ENCODE data around the gene STATH.
"Not testable (repeated sequence)": the region's sequence is repeated elsewhere in the genome, so short reads cannot be mapped to it uniquely, and the experiment has no call there.

Gene STATH

GRCh38 chr4:70027011-70027410 lies 31.2 kb downstream of the STATH start:
- H3K4ac ChIP-seq (ENCODE audit: low read depth, low read length), result no peak overlapping the region
- H3K27me3 ChIP-seq (ENCODE audit: insufficient read depth, low read length), result no peaks in the 10 kb centered on the region
- no peak overlapping the region for H4K91ac ChIP-seq (ENCODE audit: low read depth, low read length)
- no peaks in the 10 kb centered on the region for H3K9me3 ChIP-seq (ENCODE audit: insufficient read depth, low read depth, low read length)
- H2BK120ac ChIP-seq (ENCODE audit: insufficient read depth, low read length, poor library complexity), result no peak overlapping the region
- H4K12ac ChIP-seq (ENCODE audit: low read depth, low read length), result no peak overlapping the region
- no peak overlapping the region for H4K8ac ChIP-seq (ENCODE audit: low read depth, low read length)
- no peak overlapping the region for H3K4me2 ChIP-seq (ENCODE audit: low read length)
- no peak overlapping the region for H3K4me3 ChIP-seq (ENCODE audit: low read depth, low read length)
- no peak overlapping the region for H3K14ac ChIP-seq (ENCODE audit: low read length)
- H3K4me1 ChIP-seq (ENCODE audit: control insufficient read depth in 1 of 2, insufficient read depth in 2 of 2, low read length in 2 of 2), result no peaks in the 10 kb centered on the region
- no peak overlapping the region for H2AFZ ChIP-seq (ENCODE audit: insufficient read depth, low read length, poor library complexity)
- no peak overlapping the region for H3K27ac ChIP-seq (ENCODE audit: low read depth, low read length)
- no peaks in the 10 kb centered on the region for H3K36me3 ChIP-seq (ENCODE audit: control insufficient read depth in 1 of 2, insufficient read depth in 2 of 2, low read length in 2 of 2)
- no peak overlapping the region for H2BK12ac ChIP-seq (ENCODE audit: low read length)
- H3K79me2 ChIP-seq (ENCODE audit: control insufficient read depth, insufficient read depth, low read length, poor library complexity), result no peaks in the 10 kb centered on the region
- no peaks in the 10 kb centered on the region for H3K79me1 ChIP-seq (ENCODE audit: low read length)
- peak; percentile 77 to 83 for DNase-seq
- H3K18ac ChIP-seq (ENCODE audit: low read length), result no peak overlapping the region
- H3K9ac ChIP-seq (ENCODE audit: low read length), result no peak overlapping the region
- H2AK5ac ChIP-seq (ENCODE audit: low read length), result no peak overlapping the region
- no peak overlapping the region for H2BK5ac ChIP-seq (ENCODE audit: low read depth, low read length, poor library complexity)
- WGBS (ENCODE audit: extremely low coverage, insufficient coverage, insufficient read length), result no CpG with 5 or more reads among the region's 5 CpGs
- no peak overlapping the region for H3K23ac ChIP-seq (ENCODE audit: low read length)

- not testable (repeated sequence) for H2BK120ac ChIP-seq (ENCODE audit: insufficient read depth, low read length, poor library complexity); H3K4ac ChIP-seq (ENCODE audit: low read depth, low read length); H3K4me3 ChIP-seq (ENCODE audit: low read depth, low read length); H3K79me1 ChIP-seq (ENCODE audit: low read length); H2AFZ ChIP-seq (ENCODE audit: insufficient read depth, low read length, poor library complexity); H3K27me3 ChIP-seq (ENCODE audit: insufficient read depth, low read length); H3K14ac ChIP-seq (ENCODE audit: low read length); H3K4me1 ChIP-seq (ENCODE audit: control insufficient read depth in 1 of 2, insufficient read depth in 2 of 2, low read length in 2 of 2); H3K4me2 ChIP-seq (ENCODE audit: low read length); H2BK5ac ChIP-seq (ENCODE audit: low read depth, low read length, poor library complexity); H2BK12ac ChIP-seq (ENCODE audit: low read length); H3K18ac ChIP-seq (ENCODE audit: low read length); H3K36me3 ChIP-seq (ENCODE audit: control insufficient read depth in 1 of 2, insufficient read depth in 2 of 2, low read length in 2 of 2); H3K27ac ChIP-seq (ENCODE audit: low read depth, low read length); H3K9ac ChIP-seq (ENCODE audit: low read length); H4K91ac ChIP-seq (ENCODE audit: low read depth, low read length); H4K8ac ChIP-seq (ENCODE audit: low read depth, low read length); H4K12ac ChIP-seq (ENCODE audit: low read depth, low read length); H2AK5ac ChIP-seq (ENCODE audit: low read length); H3K9me3 ChIP-seq (ENCODE audit: insufficient read depth, low read depth, low read length); H3K79me2 ChIP-seq (ENCODE audit: control insufficient read depth, insufficient read depth, low read length, poor library complexity); H3K23ac ChIP-seq (ENCODE audit: low read length)
- no CpG with 5 or more reads among the region's 7 CpGs for WGBS (ENCODE audit: extremely low coverage, insufficient coverage, insufficient read length)
- DNase-seq, result peak in 1 of 2 donors; percentile 4
These were observed 32.4 kb downstream of the STATH start, which contains the start of gene HTN3 for GRCh38 chr4:70028159-70028558. TSS of gene HTN3 (plus strand) at chr4:70028459. CDS start at chr4:70030741, 2,282 bp downstream.

GRCh38 chr4:70037559-70037958 lies 41.8 kb downstream of the STATH start:
- WGBS (ENCODE audit: extremely low coverage, insufficient coverage, insufficient read length), result no CpG with 5 or more reads among the region's 18 CpGs
- H3K9me3 ChIP-seq (ENCODE audit: insufficient read depth, low read depth, low read length); H3K14ac ChIP-seq (ENCODE audit: low read length); H3K27ac ChIP-seq (ENCODE audit: low read depth, low read length); H3K27me3 ChIP-seq (ENCODE audit: insufficient read depth, low read length); H3K36me3 ChIP-seq (ENCODE audit: control insufficient read depth in 1 of 2, insufficient read depth in 2 of 2, low read length in 2 of 2); H4K12ac ChIP-seq (ENCODE audit: low read depth, low read length); H4K91ac ChIP-seq (ENCODE audit: low read depth, low read length); H3K23ac ChIP-seq (ENCODE audit: low read length); H2BK120ac ChIP-seq (ENCODE audit: insufficient read depth, low read length, poor library complexity); H3K4me2 ChIP-seq (ENCODE audit: low read length); DNase-seq; H3K79me1 ChIP-seq (ENCODE audit: low read length); H2AFZ ChIP-seq (ENCODE audit: insufficient read depth, low read length, poor library complexity); H3K4ac ChIP-seq (ENCODE audit: low read depth, low read length); H3K4me3 ChIP-seq (ENCODE audit: low read depth, low read length); H3K9ac ChIP-seq (ENCODE audit: low read length); H2BK5ac ChIP-seq (ENCODE audit: low read depth, low read length, poor library complexity); H2AK5ac ChIP-seq (ENCODE audit: low read length); H4K8ac ChIP-seq (ENCODE audit: low read depth, low read length); H3K4me1 ChIP-seq (ENCODE audit: control insufficient read depth in 1 of 2, insufficient read depth in 2 of 2, low read length in 2 of 2); H2BK12ac ChIP-seq (ENCODE audit: low read length); H3K18ac ChIP-seq (ENCODE audit: low read length); H3K79me2 ChIP-seq (ENCODE audit: control insufficient read depth, insufficient read depth, low read length, poor library complexity): not testable (repeated sequence)

- H2BK12ac ChIP-seq (ENCODE audit: low read length); H2BK120ac ChIP-seq (ENCODE audit: insufficient read depth, low read length, poor library complexity); H3K14ac ChIP-seq (ENCODE audit: low read length); H2AFZ ChIP-seq (ENCODE audit: insufficient read depth, low read length, poor library complexity); H3K36me3 ChIP-seq (ENCODE audit: control insufficient read depth in 1 of 2, insufficient read depth in 2 of 2, low read length in 2 of 2); H3K4me2 ChIP-seq (ENCODE audit: low read length); H3K4ac ChIP-seq (ENCODE audit: low read depth, low read length); H3K9ac ChIP-seq (ENCODE audit: low read length); DNase-seq; H3K23ac ChIP-seq (ENCODE audit: low read length); H3K27me3 ChIP-seq (ENCODE audit: insufficient read depth, low read length); H2AK5ac ChIP-seq (ENCODE audit: low read length); H4K91ac ChIP-seq (ENCODE audit: low read depth, low read length); H2BK5ac ChIP-seq (ENCODE audit: low read depth, low read length, poor library complexity); H4K12ac ChIP-seq (ENCODE audit: low read depth, low read length); H3K27ac ChIP-seq (ENCODE audit: low read depth, low read length); H3K18ac ChIP-seq (ENCODE audit: low read length); H3K79me1 ChIP-seq (ENCODE audit: low read length); H3K4me1 ChIP-seq (ENCODE audit: control insufficient read depth in 1 of 2, insufficient read depth in 2 of 2, low read length in 2 of 2); H4K8ac ChIP-seq (ENCODE audit: low read depth, low read length); H3K9me3 ChIP-seq (ENCODE audit: insufficient read depth, low read depth, low read length); H3K79me2 ChIP-seq (ENCODE audit: control insufficient read depth, insufficient read depth, low read length, poor library complexity); H3K4me3 ChIP-seq (ENCODE audit: low read depth, low read length): not testable (repeated sequence)
These were observed 44.2 kb downstream of the STATH start for GRCh38 chr4:70039928-70040327.

Measured in trophoblast cell (in vitro differentiated cells and primary cell).